Activated CD4-positive, alpha-beta memory T cell treated with anti-CD3 and anti-CD28 coated beads, Interleukin-2, amount 10 ng/mL, durations not matched to agents 7 days and 5 days (primary cell): Measurements from ENCODE around the gene RHBDL3. TPM values are rescaled to one million over a fixed set of nuclear protein-coding genes. Genes with fewer than 3 reads are reported as not detected.

Experiments used
- CTCF ChIA-PET: fragments of 350-600 bp; sonication (Branson Sonifier 250); formaldehyde crosslinking; loops from one replicate; lab custom pipeline; 2021; ENCODE audit warnings: antibody characterized with exemption, inconsistent platforms; lab: Charles Lee
- POLR2A ChIA-PET: fragments of 350-600 bp; sonication (Branson Sonifier 250); formaldehyde crosslinking; loops from one replicate; lab custom pipeline; 2021; ENCODE audit warnings: antibody characterized with exemption; lab: Charles Lee
- DNase-seq: peaks from one replicate; pipeline ENCODE4 v3.0.0-alpha.2; 2020
- H3K27ac Mint-ChIP-seq: one replicate; pipeline ENCODE4 v1.8.0; 2021; ENCODE audit warnings: mild to moderate bottlenecking, mixed read lengths
- H3K27me3 Mint-ChIP-seq: one replicate; pipeline ENCODE4 v1.8.0; 2021; ENCODE audit warnings: mixed read lengths
- H3K36me3 Mint-ChIP-seq: one replicate; pipeline ENCODE4 v1.8.0; 2021; ENCODE audit warnings: low read depth, mixed read lengths
- H3K4me1 Mint-ChIP-seq: one replicate; pipeline ENCODE4 v1.8.0; 2021; ENCODE audit warnings: mixed read lengths
- H3K4me3 Mint-ChIP-seq: one replicate; pipeline ENCODE4 v1.8.0; 2021; ENCODE audit warnings: mild to moderate bottlenecking, mixed read lengths
- H3K9me3 Mint-ChIP-seq: one replicate; pipeline ENCODE4 v1.8.0; 2021; ENCODE audit warnings: mixed read lengths
- total RNA-seq, 2 experiments: library from RNA; stranded (reverse); gene quantifications; one replicate each; pipeline ENCODE4 v1.2.3, GENCODE V29; 2021

RHBDL3 gene
- total RNA-seq, 2 experiments from 2014 or later, result 0.45 to 0.55 TPM

- ChIA-PET POLR2A (interaction anchor here (0.6 to 2.4 kb wide), 3 partner anchors 10 to 30 kb away, joined by 3 to 9 read pairs (median 4); no protein-coding TSS in a partner anchor), CTCF (interaction anchor here (0.6 to 2.9 kb wide), 5 partner anchors 11 to 117 kb away, joined by 4 to 10 read pairs (median 5); no protein-coding TSS in a partner anchor)
- Mint-ChIP-seq H3K4me3 (no peak overlapping the region), H3K27me3 (peaks cover 4% of the 10 kb centered on the region), H3K27ac (no peak overlapping the region), H3K4me1 (peaks cover 39% of the 10 kb centered on the region), H3K9me3 (no peaks in the 10 kb centered on the region), H3K36me3 (no peaks in the 10 kb centered on the region)
- no peak for DNase-seq
Measured at GRCh38 chr17:32320847-32321246, 55.2 kb downstream of the RHBDL3 start.

- CTCF ChIA-PET, result interaction anchor here (1.1 to 1.3 kb wide), 2 partner anchors 70 to 120 kb away, joined by 3 to 5 read pairs; no protein-coding TSS in a partner anchor
- no peak overlapping the region for H3K4me3 Mint-ChIP-seq
- no peaks in the 10 kb centered on the region for H3K9me3 Mint-ChIP-seq
- DNase-seq, result no peak
- POLR2A ChIA-PET, result interaction anchor here (1.3 to 2.4 kb wide), 3 partner anchors 8 to 28 kb away, joined by 8 to 9 read pairs (median 9); no protein-coding TSS in a partner anchor
- no peak overlapping the region for H3K27ac Mint-ChIP-seq
- no peaks in the 10 kb centered on the region for H3K36me3 Mint-ChIP-seq
- peaks cover 2% of the 10 kb centered on the region for H3K27me3 Mint-ChIP-seq
- H3K4me1 Mint-ChIP-seq, result peaks cover 41% of the 10 kb centered on the region
Measured at GRCh38 chr17:32323046-32323445, 57.4 kb downstream of the RHBDL3 start.

GRCh38 chr17:32323811-32324491 lies 58.3 kb downstream of the RHBDL3 start:
- peaks cover 42% of the 10 kb centered on the region for H3K4me1 Mint-ChIP-seq
- POLR2A ChIA-PET, result interaction anchor here (0.9 to 1.9 kb wide), 5 partner anchors 10 to 27 kb away, joined by 3 to 9 read pairs (median 5); partner anchors contain the start of gene C17orf75
- DNase-seq, result peak; percentile 51
- H3K4me3 Mint-ChIP-seq, result peak overlapping the region; percentile 24
- no peaks in the 10 kb centered on the region for H3K27me3 Mint-ChIP-seq
- CTCF ChIA-PET, result interaction anchor here (1.1 to 1.3 kb wide), 2 partner anchors 17 to 121 kb away, joined by 4 to 5 read pairs; no protein-coding TSS in a partner anchor
- H3K27ac Mint-ChIP-seq, result peak overlapping the region; percentile 32
- no peaks in the 10 kb centered on the region for H3K9me3 Mint-ChIP-seq
- H3K36me3 Mint-ChIP-seq, result no peaks in the 10 kb centered on the region

- Mint-ChIP-seq H3K4me3 (no peak overlapping the region), H3K27ac (no peak overlapping the region), H3K4me1 (peaks cover 67% of the 10 kb centered on the region), H3K9me3 (no peaks in the 10 kb centered on the region), H3K27me3 (no peaks in the 10 kb centered on the region), H3K36me3 (peaks cover 11% of the 10 kb centered on the region)
- ChIA-PET POLR2A (interaction anchor here (17.0 kb wide), 1 partner anchor 25 kb away, joined by 189 read pairs; the partner anchor contains the start of gene ZNF207), CTCF (interaction anchor here (0.7 to 5.2 kb wide), 4 partner anchors 9 to 419 kb away, joined by 3 to 34 read pairs (median 14); partner anchors contain the start of gene PSMD11)
- DNase-seq, result no peak
Measured at GRCh38 chr17:32327911-32328310, 62.3 kb downstream of the RHBDL3 start.

- no peak for DNase-seq
- H3K9me3 Mint-ChIP-seq, result no peaks in the 10 kb centered on the region
- H3K36me3 Mint-ChIP-seq, result peaks cover 27% of the 10 kb centered on the region
- peak overlapping the region; percentile 13 for H3K4me3 Mint-ChIP-seq
- H3K27me3 Mint-ChIP-seq, result no peaks in the 10 kb centered on the region
- POLR2A ChIA-PET, result interaction anchor here (0.9 to 17.0 kb wide), 6 partner anchors 8 to 69 kb away, joined by 3 to 189 read pairs (median 6); partner anchors contain the start of genes C17orf75 and ZNF207
- CTCF ChIA-PET, result interaction anchor here (0.6 to 5.2 kb wide), 4 partner anchors 10 to 24 kb away, joined by 5 to 34 read pairs (median 26); no protein-coding TSS in a partner anchor
- peaks cover 57% of the 10 kb centered on the region for H3K4me1 Mint-ChIP-seq
- peak overlapping the region; percentile 92 for H3K27ac Mint-ChIP-seq
Measured at GRCh38 chr17:32330147-32330546, 64.5 kb downstream of the RHBDL3 start.

- H3K4me3 Mint-ChIP-seq, result peak overlapping the region; percentile 49
- peak overlapping the region; percentile 92 for H3K27ac Mint-ChIP-seq
- H3K9me3 Mint-ChIP-seq, result no peaks in the 10 kb centered on the region
- CTCF ChIA-PET, result interaction anchor here (0.6 to 5.2 kb wide), 7 partner anchors 9 to 659 kb away, joined by 3 to 34 read pairs (median 6); partner anchors contain the start of gene PSMD11
- H3K27me3 Mint-ChIP-seq, result no peaks in the 10 kb centered on the region
- H3K4me1 Mint-ChIP-seq, result peaks cover 57% of the 10 kb centered on the region
- DNase-seq, result no peak
- POLR2A ChIA-PET, result interaction anchor here (0.8 to 17.0 kb wide), 8 partner anchors 9 to 224 kb away, joined by 3 to 189 read pairs (median 4); partner anchors contain the start of genes C17orf75, PSMD11 and ZNF207
- H3K36me3 Mint-ChIP-seq, result peaks cover 34% of the 10 kb centered on the region
Measured at GRCh38 chr17:32331243-32332040, 65.8 kb downstream of the RHBDL3 start.

- Mint-ChIP-seq H3K36me3 (peaks cover 39% of the 10 kb centered on the region), H3K27ac (no peak overlapping the region), H3K4me3 (no peak overlapping the region), H3K27me3 (no peaks in the 10 kb centered on the region), H3K9me3 (no peaks in the 10 kb centered on the region), H3K4me1 (peaks cover 48% of the 10 kb centered on the region)
- POLR2A ChIA-PET, result interaction anchor here (1.1 to 17.0 kb wide), 4 partner anchors 8 to 128 kb away, joined by 4 to 189 read pairs (median 24); partner anchors contain the start of genes C17orf75 and ZNF207
- no peak for DNase-seq
- CTCF ChIA-PET, result interaction anchor here (1.4 to 3.1 kb wide), 2 partner anchors 13 to 14 kb away, joined by 3 to 30 read pairs; no protein-coding TSS in a partner anchor
Measured at GRCh38 chr17:32333187-32333586, 67.6 kb downstream of the RHBDL3 start.

- CTCF ChIA-PET, result no interaction called here
- Mint-ChIP-seq H3K4me1 (peaks cover 39% of the 10 kb centered on the region), H3K27me3 (no peaks in the 10 kb centered on the region), H3K36me3 (peaks cover 50% of the 10 kb centered on the region), H3K4me3 (no peak overlapping the region), H3K27ac (no peak overlapping the region), H3K9me3 (no peaks in the 10 kb centered on the region)
- DNase-seq, result no peak
- POLR2A ChIA-PET, result interaction anchor here (0.9 to 17.0 kb wide), 2 partner anchors 11 to 18 kb away, joined by 3 to 189 read pairs; partner anchors contain the start of gene ZNF207
Measured at GRCh38 chr17:32335046-32335445, 69.4 kb downstream of the RHBDL3 start.

- ChIA-PET CTCF (no interaction called here), POLR2A (interaction anchor here (0.9 to 17.0 kb wide), 2 partner anchors 12 to 17 kb away, joined by 3 to 189 read pairs; partner anchors contain the start of gene ZNF207)
- H3K27me3 Mint-ChIP-seq, result no peaks in the 10 kb centered on the region
- H3K4me3 Mint-ChIP-seq, result no peak overlapping the region
- H3K36me3 Mint-ChIP-seq, result peaks cover 50% of the 10 kb centered on the region
- no peaks in the 10 kb centered on the region for H3K9me3 Mint-ChIP-seq
- peaks cover 36% of the 10 kb centered on the region for H3K4me1 Mint-ChIP-seq
- H3K27ac Mint-ChIP-seq, result no peak overlapping the region
- no peak for DNase-seq
Measured at GRCh38 chr17:32335687-32336086, 70.1 kb downstream of the RHBDL3 start.

GRCh38 chr17:32341141-32341856 lies 75.7 kb downstream of the RHBDL3 start:
- peaks cover 20% of the 10 kb centered on the region for H3K36me3 Mint-ChIP-seq
- POLR2A ChIA-PET, result interaction anchor here (0.7 to 17.0 kb wide), 11 partner anchors 9 to 214 kb away, joined by 3 to 189 read pairs (median 5); partner anchors contain the start of genes PSMD11 and ZNF207
- peaks cover 36% of the 10 kb centered on the region for H3K4me1 Mint-ChIP-seq
- no peaks in the 10 kb centered on the region for H3K27me3 Mint-ChIP-seq
- no peaks in the 10 kb centered on the region for H3K9me3 Mint-ChIP-seq
- H3K27ac Mint-ChIP-seq, result peak overlapping the region; percentile 93
- CTCF ChIA-PET, result interaction anchor here (0.6 to 3.8 kb wide), 11 partner anchors 8 to 215 kb away, joined by 3 to 34 read pairs (median 4); partner anchors contain the start of genes PSMD11 and ZNF207
- peak; percentile 72 for DNase-seq
- H3K4me3 Mint-ChIP-seq, result peak overlapping the region; percentile 95

GRCh38 chr17:32341857-32342602 lies 76.4 kb downstream of the RHBDL3 start, which contains the start of gene C17orf75:
C17orf75 (minus strand) TSS chr17:32342173; CDS start chr17:32342139, 34 bp downstream.
- Mint-ChIP-seq H3K36me3 (peaks cover 20% of the 10 kb centered on the region), H3K4me3 (peak within 1 kb of the TSS; percentile 95), H3K9me3 (no peaks in the 10 kb centered on the region), H3K27me3 (no peaks in the 10 kb centered on the region), H3K4me1 (peaks cover 36% of the 10 kb centered on the region), H3K27ac (peak within 1 kb of the TSS; percentile 93)
- ChIA-PET POLR2A (interaction anchor here (0.7 to 17.0 kb wide), 8 partner anchors 10 to 214 kb away, joined by 3 to 189 read pairs (median 4); partner anchors contain the start of genes PSMD11 and ZNF207), CTCF (interaction anchor here (1.2 to 3.8 kb wide), 4 partner anchors 9 to 202 kb away, joined by 3 to 18 read pairs (median 6); partner anchors contain the start of genes PSMD11 and ZNF207)
- peak; percentile 82 for DNase-seq
